ENCODE measurements around the gene FAF1.
"Not testable (repeated sequence)": the region's sequence is repeated elsewhere in the genome, so short reads cannot be mapped to it uniquely, and the experiment has no call there.

The FAF1 gene

DNA sequence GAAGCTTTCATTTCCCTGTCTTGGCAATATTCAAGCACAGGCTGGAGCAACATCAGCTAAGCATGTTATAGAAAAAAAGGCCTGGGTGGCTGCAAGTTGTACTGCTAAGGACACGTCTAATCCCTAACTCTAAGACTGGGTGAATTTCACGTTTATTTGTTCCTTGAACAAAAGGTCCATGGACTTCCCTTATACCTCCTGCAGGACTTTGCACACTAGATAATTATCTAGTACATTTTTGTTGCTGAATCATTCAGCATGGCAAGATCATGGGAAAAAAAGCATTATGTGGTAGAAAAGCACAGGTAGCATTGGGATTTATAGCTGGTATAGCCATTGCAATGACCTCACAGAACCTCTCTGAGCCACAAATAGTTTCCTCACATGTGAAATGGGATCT lies 406.1 kb downstream of the FAF1 start:
- DNase-seq (ENCODE audit: low spot score), result no peak

DNA sequence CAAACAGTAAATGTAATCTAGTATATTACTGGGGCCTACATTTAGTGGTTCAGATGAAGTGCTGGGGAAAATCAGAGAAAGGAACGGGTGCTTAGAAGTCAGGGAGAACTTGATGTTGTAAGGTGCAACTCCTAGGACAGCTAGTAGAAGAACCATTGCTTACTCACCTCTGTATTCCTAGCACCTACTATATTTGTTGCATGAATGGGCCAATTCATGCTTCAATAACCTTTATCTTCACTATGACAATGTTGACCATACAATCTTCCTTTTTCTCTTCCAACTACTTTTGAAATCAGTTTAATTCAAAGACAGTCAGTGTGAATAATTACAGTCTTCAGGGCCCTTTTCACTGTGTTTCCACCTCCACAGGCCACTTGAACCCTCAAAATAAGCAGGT lies 411.8 kb downstream of the FAF1 start:
- no peak for DNase-seq (ENCODE audit: low spot score)

DNA sequence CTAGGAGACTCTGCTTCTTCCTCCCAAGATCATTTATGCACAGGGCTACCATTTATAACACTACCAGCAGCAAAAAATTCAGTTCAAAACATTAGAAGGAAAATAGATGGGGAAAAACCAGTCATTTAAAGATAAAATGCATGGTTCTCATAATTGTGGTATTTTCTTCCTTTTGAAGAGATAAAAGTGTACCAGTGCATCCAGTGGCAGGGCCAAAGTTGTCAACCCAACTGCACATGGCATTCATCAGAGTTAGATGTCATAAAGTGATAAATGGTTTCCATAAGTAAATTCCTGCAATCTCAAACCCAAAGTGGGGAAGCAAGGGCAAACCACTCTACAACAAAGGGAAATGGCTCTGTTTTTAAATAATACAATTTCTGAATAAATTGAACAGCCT lies 417.7 kb downstream of the FAF1 start:
- no peak for DNase-seq (ENCODE audit: low spot score)

DNA sequence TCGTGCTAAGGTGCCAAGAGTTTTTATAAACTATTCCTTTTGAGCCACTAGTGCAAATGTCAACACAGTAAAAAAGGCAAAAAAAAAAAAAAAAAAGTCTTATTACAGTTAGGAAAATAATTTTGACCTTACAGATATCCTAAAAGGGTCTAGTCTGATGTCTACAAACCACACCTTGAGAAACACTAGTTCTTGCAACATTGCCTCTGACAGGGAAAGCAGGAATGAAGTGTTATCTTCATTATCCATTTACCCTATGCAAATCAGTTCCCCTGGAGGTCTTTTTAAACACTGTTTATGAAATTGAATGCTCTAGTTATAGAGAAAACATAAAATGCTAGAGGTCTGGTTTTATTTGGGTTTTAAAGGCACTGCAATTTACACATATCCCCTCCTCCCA lies 421.6 kb downstream of the FAF1 start:
- no peak for DNase-seq (ENCODE audit: low spot score)

DNA sequence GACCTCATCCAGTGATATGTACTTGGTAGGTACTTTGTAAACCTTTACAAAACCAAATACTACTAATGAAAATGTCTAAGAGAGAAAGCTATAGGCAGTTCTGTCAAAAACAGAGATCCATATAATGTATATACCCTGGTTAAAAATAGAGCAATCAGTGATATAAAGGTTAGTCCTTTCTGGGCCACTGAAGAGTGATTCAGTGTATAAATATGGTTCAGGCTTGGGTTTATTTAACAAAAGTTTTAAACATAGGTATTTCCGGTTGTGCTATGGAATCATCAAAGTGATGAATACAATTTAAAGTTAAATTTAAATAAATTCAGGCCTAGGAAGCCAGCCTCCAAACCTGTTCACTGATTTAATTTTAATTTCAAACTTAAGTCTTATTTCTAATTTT lies 428.5 kb downstream of the FAF1 start:
- no peak for DNase-seq (ENCODE audit: low spot score)

DNA sequence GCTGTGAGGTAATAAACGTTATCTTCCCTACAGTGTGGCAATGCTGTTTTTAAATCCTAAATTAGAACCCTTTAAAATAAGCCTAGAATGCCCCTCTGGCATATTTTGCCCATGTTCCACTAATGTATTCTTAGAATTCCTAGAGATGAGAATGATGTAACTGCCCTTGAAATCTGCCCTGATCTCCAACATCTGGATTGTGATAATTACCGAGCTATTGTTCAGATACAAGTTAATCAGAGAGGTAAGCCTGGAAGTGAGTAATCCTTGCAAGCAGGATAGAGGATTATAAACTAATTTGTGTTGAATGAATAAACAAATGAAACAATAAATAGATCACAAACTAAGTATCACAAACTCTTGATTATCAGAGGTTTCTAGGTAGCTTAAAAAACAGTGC lies 429.0 kb downstream of the FAF1 start:
- no peak for DNase-seq (ENCODE audit: low spot score)

DNA sequence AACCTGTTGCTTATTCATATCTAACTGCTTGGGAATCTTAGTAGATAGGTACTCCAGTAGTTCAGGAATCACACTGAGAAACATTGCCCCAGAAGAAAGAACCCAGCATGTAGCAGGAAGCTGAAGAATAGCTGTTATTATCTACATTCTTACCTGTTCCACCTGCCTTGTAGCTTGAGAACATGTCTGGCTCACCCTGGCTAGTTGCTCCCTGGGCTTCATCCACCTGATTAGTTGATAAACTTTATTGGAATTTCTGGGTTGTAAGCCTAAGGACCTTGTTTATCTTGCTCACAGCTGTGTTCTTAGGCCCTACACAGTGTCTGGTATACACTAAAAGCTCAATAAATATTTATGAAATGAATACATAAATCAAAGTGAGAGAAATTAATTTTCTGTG lies 430.6 kb downstream of the FAF1 start:
- no peak for DNase-seq (ENCODE audit: low spot score)

DNA sequence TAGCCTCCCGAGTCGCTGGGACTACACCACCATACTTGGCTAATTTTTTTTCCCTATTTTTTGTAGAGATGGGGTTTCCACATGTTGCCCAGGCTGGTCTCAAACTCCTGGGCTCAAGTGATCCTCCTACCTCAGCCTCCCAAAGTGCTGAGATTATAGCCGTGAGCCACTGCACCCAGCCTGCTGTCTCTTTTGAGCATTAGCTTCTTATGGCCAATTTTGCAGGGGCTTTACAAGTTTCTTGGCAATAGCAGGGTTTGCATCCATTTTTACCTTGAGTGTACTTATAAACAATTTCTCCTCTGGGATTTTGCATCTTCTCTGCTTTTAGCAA lies 432.1 kb downstream of the FAF1 start:
- DNase-seq (ENCODE audit: low spot score), result not testable (repeated sequence)

DNA sequence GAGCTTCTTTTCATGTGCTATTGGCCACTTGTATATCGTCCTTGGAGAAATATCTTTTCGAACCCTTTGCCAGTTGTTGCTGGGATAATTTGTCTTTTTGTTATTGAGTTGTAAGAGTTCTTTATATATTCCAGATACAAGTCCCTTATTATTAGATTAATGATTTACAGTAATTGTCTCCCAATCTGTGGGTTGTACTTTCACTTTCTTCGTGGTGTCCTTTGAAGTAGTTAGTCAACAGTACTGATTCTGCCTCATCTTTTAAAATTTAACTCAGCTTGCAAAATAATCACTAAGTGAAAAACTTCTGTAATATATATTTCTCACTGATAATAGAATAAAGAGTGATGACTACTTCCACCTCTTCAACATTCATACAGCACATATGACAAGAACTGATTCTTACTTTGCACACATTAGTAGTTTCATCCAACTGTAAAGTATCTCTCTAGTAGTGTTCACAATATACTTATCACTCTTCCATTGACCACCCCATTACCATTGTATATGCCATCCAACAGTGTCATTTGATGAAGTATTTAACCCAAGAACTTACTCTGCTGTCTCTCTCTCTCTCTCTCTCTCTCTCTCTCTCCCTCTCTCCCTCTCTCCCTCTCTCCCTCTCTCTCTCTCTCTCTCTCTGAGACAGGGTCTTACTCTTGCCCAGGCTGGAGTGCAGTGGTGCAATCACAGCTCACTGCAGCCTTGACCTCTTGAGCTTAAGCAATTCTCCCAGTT lies 432.6 kb downstream of the FAF1 start:
- DNase-seq (ENCODE audit: low spot score), result no peak

DNA sequence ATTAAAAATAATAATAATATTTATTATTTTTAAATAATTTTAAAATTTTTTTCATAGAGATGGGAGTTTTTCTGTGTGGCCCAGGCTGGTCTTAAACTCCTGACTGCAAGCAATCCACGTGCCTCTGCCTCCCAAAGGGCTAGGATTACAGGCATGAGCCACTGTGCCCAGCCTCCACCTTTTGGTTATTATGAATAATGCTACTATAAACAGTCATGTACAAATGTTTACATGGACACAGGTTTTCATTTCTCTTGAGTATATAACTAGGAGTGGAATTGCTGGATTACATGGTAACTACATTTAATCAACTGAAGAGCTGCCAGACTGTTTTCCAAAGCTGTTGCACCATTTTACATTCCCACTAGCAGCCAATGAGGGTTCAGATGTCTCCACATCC lies 433.6 kb downstream of the FAF1 start:
- no peak for DNase-seq (ENCODE audit: low spot score)

DNA sequence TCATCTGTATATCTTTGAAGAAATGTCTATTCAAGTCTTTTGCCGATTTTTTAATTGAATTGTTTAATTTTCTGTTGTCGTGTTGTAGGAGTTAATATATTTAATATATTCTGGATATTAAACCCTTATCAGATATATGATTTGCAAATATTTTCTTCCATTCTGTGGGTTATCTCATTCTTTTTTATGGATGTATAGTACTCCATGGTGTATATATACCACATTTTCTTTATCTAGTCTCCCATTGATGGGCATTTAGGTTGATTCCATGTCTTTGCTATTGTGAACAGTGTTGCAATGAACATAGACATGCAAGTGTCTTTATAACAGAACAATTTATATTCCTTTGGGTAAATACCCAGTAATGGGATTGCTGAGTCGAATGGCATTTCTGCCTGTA lies 436.5 kb downstream of the FAF1 start:
- DNase-seq (ENCODE audit: low spot score), result no peak

DNA sequence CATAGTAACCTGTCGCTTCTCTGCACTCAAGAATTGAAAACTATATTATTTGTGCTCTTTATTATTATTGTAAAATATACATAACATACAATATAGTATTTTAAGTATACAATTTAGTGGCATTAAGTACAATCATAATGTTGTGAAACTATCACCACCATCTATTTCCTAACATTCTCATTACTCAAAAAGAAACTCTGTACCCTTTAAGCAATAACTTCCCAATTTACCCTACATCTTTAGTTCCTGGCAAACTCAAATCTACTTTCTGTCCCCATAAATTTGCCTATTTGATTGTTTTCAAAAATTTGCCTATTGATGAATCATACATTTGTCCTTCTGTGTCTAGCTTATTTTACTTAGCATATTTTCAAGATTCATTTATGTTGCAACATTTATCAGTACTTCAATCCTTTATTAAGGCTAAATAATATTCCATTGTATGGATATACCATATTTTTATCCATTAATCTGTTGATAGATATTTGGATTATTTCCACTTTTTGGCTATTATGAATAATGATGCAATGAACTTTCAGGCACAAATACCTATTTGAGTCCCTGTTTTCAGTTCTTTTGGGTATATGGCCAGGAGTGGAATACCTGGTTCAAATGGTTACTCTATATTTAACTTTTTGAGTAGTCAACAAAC lies 437.2 kb downstream of the FAF1 start:
- no peak for DNase-seq (ENCODE audit: low spot score)

DNA sequence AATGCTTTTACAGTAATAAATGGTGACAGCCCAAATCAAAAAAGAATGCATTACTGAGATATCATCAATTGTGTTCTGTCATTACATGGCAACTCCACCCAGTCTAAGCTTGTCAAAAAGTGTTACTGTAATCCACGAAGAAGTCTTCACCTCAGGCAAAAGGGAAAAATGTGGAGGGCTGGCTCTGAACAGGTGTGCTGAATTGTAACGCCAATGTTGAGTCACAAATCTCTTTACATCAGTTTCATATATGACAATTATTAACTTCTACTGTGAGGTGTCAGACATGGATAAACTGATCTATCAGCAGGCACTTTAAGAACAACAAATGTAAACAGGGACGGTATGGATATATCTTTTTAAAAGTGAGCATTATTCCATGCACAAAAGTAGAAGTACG lies 438.4 kb downstream of the FAF1 start:
- no peak for DNase-seq (ENCODE audit: low spot score)

DNA sequence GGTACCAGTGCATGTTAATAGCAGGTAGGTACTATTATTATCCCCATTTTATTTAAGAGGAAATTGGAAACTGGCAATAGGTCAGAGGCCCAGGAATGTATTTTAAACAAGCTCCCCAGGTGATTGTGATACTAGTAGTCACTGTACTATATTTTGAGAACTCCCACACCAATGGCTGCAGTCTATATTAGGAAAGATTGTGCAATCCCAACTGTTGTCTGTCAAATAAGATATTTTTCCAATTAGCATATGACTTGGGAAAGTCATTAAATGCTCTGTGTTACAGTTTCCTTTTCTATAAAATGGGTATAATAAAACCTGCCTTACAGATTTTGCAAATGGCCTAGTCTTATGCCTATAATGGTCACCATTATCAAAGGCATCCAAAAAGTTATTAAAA lies 442.6 kb downstream of the FAF1 start:
- no peak for DNase-seq (ENCODE audit: low spot score)

DNA sequence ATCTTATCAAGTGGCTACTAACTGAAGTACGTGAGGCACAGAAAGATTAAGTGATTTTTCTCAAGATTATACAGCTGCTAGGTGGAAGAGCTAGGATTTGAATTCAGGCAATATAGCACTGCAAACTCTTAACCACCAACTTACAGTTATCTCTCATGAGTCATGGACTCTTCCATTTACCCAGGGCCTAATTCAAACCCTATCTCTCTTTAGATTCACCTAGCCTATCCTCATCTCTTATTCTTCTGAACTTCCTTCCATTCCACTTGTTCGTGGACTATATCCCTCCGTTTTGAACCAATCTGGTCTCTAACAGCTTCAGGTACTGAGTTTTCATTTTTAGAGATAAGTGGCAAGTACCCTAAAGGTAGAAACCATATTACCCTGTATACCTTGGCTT lies 444.0 kb downstream of the FAF1 start:
- no peak for DNase-seq (ENCODE audit: low spot score)

DNA sequence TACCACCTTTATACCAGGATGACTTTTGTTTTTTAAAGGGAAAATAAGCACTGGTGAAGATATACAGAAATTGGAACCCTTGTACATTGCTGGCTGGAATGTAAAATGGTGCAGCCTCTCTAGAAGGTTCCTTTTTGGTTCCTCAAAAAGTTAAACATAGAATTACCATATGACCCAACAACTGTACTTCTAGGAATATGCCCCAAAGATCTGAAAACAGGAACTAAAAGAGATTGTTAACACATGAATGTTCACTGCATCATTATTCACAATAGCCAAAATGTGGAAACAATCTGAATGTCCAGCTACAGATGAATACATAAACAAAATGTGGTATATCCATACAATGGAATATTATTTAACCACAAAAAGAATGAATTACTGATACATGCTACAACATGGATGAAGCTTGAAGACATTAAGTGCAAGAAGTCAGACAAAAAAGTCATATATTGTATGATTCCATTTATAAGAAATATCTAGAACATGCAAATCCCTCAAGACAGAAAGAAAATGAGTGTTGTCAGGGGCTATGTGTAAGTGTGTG lies 452.0 kb downstream of the FAF1 start:
- no peak for DNase-seq (ENCODE audit: low spot score)

DNA sequence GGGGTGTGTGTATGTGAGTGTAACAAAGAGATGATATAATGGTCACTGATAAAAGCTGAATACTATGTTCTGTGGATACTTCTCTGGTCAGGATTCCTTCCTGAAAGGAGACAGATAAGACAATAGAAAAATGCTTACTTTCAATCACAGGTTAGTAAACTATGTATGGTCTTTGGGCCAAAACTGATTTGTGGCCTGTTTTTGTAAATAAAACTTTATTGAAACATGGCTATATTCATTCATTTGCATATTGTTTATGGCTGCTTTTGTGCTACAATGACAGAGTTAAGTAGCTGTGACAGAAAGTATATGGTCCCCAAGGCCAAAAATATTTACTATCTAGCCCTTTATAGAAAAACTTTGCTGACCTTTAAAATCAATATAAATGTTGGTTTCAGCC lies 454.6 kb downstream of the FAF1 start:
- DNase-seq (ENCODE audit: low spot score), result no peak

DNA sequence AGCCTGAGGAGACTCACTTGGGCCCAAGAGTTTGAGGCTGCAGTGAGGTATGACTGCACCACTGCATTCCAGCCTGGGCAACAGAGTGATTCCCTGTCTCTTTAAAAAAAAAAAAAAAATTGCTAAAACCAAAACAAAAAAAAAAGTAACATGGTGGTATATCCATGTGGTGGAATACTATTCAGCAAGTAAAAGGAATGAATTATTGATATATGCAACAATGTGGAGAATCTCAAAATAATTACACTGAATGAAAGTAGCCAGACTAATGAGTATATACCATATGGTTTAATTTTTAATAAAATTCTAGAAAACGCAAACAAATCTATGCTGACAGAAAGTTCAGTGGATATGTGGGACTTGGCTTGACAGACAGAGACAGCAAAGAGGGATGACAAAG lies 456.6 kb downstream of the FAF1 start:
- no peak for DNase-seq (ENCODE audit: low spot score)

DNA sequence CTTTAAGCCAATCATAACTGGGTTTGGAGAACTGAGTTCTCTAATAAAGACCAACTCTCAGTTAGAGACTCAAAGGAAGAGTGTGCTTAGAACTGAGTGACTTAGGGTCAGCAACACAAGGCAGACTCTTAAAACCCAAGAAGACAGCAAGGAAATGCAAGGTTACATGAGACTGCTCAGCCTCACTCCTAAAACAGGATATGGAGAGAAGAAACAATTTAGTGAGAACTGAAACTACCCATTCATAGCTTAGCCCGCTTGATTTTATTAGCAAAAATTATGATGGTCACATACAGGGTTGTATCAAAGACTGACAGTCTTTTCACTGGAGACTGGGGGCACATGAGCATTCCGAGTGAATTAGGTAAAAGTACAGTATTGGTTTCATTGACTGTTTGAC lies 457.9 kb downstream of the FAF1 start:
- no peak for DNase-seq (ENCODE audit: low spot score)

DNA sequence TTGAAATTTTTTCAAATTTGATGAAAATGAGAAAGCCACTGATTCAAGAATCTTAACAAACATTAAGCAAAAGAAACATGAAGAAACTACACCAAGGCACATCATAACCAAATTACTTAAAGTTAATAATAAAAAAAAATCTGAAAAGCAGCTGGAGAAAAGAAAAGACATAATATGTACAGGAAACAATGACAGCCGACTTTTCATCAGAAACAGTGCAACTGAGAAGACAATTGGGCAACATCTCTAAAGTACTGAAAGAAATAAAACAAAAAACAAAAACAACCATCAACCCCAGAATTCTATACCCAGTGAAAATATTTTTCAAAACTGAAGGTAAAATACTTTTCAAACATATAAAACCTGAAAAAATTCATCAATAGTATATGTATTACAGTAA lies 463.1 kb downstream of the FAF1 start:
- no peak for DNase-seq (ENCODE audit: low spot score)

DNA sequence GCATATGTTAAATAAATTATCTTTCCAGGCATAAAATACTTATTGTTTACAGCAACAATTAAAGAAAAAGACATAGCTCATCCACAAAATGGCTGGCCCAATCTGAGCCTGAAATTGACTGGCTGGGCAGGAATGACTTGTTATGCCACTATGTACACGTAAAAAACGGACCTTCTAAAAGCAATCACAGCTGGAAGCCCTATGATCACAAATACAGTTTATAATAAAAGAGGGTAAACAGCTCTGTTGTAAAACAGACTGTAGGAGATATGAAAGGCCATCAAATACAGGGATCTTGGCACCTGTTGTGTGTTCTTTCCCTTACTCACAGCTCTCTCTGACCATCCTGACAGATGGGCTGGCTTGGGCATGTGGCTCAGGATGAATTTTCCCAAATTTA lies 466.4 kb downstream of the FAF1 start:
- no peak for DNase-seq (ENCODE audit: low spot score)

DNA sequence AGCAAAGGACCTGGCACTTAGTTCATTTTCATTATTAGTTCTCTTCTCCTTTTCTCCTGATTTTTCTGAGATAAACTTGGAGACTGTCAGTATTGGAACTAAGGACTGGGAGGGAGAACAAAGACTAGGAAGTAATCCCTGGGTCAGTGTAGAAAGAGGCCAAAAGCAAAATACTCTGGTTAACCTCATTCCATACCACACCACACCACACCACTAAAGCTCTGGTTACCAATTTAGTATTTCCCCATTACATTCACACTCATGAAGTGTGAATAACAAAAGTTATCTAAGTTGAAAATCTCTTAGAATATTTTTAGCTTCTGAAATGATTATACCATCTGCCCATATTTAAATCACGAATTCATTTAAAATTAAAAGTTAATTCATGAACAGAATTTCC lies 467.9 kb downstream of the FAF1 start:
- no peak for DNase-seq (ENCODE audit: low spot score)

DNA sequence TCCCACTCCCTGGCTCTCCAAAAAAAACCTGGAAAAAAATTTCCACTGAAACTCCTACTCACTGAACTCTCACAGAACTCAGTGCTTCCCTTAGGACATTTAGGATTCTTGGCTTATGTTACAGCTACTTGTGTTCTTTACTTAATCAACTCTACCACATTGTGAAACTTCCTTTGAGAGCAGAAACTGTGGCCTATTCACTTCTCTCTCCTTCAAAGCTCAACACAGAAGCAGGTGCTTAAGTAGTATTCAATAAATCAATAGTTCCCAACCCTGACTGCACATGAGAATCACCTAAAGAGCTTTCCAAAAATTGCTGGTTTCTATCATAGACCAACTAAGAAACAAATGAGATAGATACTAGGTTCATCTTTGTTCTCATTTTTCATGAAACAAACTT lies 468.9 kb downstream of the FAF1 start:
- DNase-seq (ENCODE audit: low spot score), result no peak

DNA sequence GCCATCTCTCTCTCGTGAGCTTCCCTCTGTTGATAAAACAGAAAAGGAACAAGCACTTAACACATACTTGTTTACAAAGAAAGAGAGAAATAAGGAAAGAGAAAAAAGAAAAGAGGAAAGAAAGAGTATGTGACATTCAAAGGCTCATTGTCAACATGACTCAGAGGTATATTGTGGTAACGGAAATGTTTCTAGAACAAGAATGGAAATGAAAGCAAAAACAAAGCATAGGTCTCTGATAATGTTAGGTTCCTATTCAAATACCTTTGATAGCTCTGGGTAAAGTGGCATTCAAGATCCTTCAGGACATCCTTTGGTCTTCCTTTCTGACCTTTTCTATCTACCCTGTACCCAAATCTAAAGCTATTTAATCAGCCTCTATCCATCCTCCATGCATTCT lies 469.4 kb downstream of the FAF1 start:
- DNase-seq (ENCODE audit: low spot score), result no peak

Data from cerebellar cortex (tissue), 1 donor.